ENCODE measurements around the gene HNRNPC.
"Not testable (repeated sequence)": the region's sequence is repeated elsewhere in the genome, so short reads cannot be mapped to it uniquely, and the experiment has no call there.

Gene HNRNPC

GRCh38 chr14:21241218-21241819 lies 27.9 kb downstream of the HNRNPC start:
- DNase-seq = peak; percentile 47

- DNase-seq = no peak
Measured at GRCh38 chr14:21240417-21240816, 28.8 kb downstream of the HNRNPC start.

GRCh38 chr14:21238823-21239518 lies 30.3 kb downstream of the HNRNPC start:
- DNase-seq = no peak

GRCh38 chr14:21236948-21237797 lies 32.1 kb downstream of the HNRNPC start:
- DNase-seq = no peak

- DNase-seq = no peak
Measured at GRCh38 chr14:21234112-21234511, 35.1 kb downstream of the HNRNPC start.

GRCh38 chr14:21233457-21234076 lies 35.7 kb downstream of the HNRNPC start:
- DNase-seq = no peak

- DNase-seq = no peak
Measured at GRCh38 chr14:21231020-21231652, 38.1 kb downstream of the HNRNPC start.

GRCh38 chr14:21229821-21230220 lies 39.4 kb downstream of the HNRNPC start:
- DNase-seq = no peak

- no peak for DNase-seq
Measured at GRCh38 chr14:21227981-21228380, 41.3 kb downstream of the HNRNPC start.

- no peak for DNase-seq
Measured at GRCh38 chr14:21227150-21227549, 42.1 kb downstream of the HNRNPC start.

GRCh38 chr14:21226467-21226866 lies 42.8 kb downstream of the HNRNPC start:
- DNase-seq = no peak

- not testable (repeated sequence) for DNase-seq
Measured at GRCh38 chr14:21225164-21225563, 44.1 kb downstream of the HNRNPC start.

GRCh38 chr14:21220874-21221477 lies 48.3 kb downstream of the HNRNPC start:
- DNase-seq = peak; percentile 41

- peak; percentile 52 for DNase-seq
Measured at GRCh38 chr14:21219561-21220111, 49.6 kb downstream of the HNRNPC start.

GRCh38 chr14:21219120-21219519 lies 50.1 kb downstream of the HNRNPC start:
- DNase-seq = no peak

GRCh38 chr14:21215879-21216251 lies 53.4 kb downstream of the HNRNPC start:
- DNase-seq = no peak

GRCh38 chr14:21215130-21215878 lies 53.9 kb downstream of the HNRNPC start:
- no peak for DNase-seq

GRCh38 chr14:21213652-21214051 lies 55.6 kb downstream of the HNRNPC start:
- DNase-seq = no peak

- DNase-seq = not testable (repeated sequence)
Measured at GRCh38 chr14:21212824-21213223, 56.4 kb downstream of the HNRNPC start.

GRCh38 chr14:21211509-21211908 lies 57.7 kb downstream of the HNRNPC start:
- DNase-seq = no peak

- DNase-seq = no peak
Measured at GRCh38 chr14:21210023-21210422, 59.2 kb downstream of the HNRNPC start.
